Hematopoietic multipotent progenitor cell treated with erythropoietin and hydrocortisone succinate and interleukin-3 and kit ligand, for 15 days (in vitro differentiated cells): ENCODE data around the gene FGF8.

Source experiments
- DNase-seq: peaks from one replicate; pipeline ENCODE4 v3.0.0-alpha.2; 2015; ENCODE audit warnings: low spot score

FGF8 gene

DNA sequence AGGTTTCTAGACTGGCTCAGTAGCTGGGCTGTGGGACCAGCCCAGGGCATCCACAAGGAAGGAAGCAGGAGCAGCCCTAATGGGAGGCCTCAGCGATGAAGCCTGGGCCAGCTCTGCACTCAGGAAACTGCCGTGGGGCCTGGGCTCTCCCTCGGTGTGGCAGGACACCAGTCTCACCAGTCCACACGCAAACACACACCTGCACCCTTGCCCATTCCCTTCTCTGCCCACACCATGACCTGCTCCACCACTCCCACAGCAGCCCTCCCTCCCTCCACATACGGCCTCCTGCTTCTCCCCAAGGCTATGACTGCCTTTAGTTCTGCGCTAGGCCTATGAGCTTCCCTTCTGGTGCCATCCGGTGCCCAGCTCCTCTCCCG, 7.1 kb downstream of the FGF8 start:
- no peak for DNase-seq

- DNase-seq: no peak
These were observed 7.7 kb downstream of the FGF8 start for GRCh38 chr10:101767966-101768790.

- DNase-seq: no peak
These were observed 8.3 kb downstream of the FGF8 start for GRCh38 chr10:101767600-101767945.

DNA sequence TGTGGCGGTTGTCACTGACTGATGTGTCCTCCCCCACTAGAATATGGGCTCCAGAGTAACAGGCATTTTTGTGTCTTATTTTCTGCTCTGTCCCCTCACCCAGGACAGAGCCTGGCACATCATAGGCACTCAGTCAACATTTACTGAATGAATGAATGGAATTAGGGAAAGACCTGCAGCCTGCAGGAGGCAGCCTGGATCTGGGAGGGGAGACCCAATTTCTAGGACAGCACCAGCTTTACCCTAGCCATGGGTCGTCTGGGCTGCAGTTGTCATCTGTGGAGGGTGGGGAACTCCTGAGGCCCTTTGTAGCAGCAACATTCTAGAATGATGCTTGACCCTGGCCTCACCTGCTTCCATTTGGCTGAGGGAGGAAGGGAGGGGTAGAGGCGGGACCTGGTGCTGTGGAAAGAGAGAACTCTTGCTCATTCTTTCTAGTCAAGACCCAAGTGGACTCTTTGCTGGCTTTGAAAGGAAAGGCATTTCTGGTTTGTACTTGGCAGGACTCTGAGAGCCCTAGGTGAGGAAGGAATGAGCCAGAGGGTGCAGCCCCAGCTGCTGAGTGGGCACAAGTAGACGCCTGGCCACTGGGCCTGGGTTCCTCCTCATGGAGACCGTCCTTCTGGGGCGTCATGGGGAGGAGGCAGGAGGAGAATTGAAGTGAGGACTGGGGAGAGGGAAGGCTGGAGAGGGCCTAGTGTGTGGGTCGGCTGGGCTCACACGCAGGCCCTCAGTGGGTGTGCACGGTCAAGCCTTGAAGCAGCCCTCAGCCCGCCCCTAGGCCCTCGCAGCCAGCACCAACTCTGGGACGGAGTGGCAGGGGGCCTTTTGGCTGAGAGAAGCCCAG, 8.9 kb downstream of the FGF8 start:
- DNase-seq: no peak

DNA sequence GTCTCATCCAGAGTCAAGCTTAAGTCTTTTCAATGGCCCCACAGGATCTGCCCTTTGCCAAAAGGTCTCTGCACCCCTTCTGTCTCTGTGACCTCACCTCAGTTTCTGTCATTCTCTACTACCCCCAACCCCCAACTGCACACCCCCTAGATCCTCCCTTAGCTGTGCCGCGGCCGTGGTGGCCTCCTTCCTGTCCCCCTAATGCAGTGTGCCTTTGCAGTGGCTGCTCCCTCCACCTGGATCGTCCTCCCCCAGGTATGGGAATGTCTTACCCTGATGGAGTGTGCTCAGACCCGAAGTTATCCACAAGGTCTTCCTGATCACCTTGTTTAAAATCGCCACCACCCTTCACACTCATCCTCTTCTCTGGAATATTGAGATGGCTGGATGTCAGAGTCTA, 9.6 kb downstream of the FGF8 start:
- no peak for DNase-seq

DNA sequence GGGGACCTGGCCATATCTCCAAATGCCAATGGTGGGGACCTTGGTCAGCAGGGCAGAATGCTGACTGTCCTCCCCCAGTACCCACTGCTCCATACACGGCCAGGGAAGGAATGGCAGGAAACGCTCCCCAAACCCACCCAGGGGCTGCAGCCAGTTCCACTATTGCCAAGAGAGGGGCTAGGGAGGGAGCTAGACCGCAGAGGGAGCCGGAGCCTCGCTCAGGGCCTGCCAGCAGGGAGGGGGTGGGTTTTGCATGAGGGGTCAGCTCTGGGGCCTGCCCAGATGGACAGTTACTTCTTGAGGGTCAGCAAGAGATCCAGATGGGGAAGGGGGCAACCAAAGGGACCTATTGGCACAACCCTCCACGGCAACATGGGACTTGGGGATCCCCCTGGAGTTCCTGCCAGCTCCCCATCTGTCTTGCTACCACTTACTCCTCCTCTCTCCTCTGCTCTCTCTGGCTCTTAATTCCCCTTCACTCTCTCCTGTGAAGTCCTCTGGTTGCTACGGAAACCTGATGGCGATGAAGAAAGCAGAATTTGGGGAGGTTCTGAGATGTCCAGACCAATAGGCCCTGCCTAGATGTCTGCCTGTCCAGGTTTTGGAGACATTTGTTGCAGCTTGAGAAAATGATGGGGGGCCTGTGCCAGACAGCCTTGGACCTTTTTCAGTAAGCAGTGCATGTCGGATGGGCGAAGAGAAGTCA, 12.6 kb downstream of the FGF8 start:
- DNase-seq: no peak

DNA sequence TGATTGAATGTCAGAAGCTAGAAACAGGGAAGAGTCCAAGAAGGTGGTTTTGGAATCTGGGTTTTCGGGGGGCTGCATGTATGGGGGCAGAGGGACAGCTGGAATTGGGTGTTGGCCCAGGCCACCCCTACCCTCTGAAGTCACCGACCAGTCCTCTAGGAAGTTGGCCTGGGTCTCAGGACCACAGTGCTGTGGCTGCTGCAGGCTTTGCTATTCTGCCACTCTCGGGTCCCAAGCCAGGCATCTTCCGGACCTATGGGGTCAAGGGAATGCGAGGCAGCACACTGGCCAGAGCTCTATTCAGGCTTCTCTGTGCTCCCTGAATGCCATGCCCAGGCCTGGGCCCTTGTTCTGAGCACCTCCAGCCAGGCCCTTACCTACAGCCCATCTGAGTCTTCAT, 13.2 kb downstream of the FGF8 start:
- DNase-seq: no peak

- DNase-seq: no peak
These were observed 14.7 kb downstream of the FGF8 start for GRCh38 chr10:101761226-101761625.

GRCh38 chr10:101760510-101760909, 15.4 kb downstream of the FGF8 start:
- DNase-seq: no peak

- no peak for DNase-seq
These were observed 16.3 kb downstream of the FGF8 start for GRCh38 chr10:101759309-101760247.

DNA sequence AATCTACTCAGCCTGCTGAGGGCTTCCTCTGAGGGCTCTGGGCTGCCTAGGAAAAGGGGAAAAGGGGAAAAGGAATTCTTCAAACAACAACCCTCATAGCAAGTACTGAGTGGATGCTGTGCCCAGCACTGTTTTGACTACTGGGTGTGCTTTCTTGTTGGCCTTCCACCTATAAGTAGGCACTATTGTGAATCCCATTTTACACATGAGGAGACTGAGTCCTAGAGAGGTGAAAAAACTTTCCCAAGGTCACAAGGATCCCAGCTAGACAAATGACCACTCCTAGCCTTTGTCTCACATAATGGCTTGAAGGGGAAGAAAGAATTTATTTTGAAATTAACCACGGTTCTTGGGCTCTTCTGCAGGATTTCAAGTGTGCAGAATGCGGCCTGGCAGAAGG, 17.1 kb downstream of the FGF8 start:
- no peak for DNase-seq

GRCh38 chr10:101752241-101752640, 23.7 kb downstream of the FGF8 start:
- no peak for DNase-seq

DNA sequence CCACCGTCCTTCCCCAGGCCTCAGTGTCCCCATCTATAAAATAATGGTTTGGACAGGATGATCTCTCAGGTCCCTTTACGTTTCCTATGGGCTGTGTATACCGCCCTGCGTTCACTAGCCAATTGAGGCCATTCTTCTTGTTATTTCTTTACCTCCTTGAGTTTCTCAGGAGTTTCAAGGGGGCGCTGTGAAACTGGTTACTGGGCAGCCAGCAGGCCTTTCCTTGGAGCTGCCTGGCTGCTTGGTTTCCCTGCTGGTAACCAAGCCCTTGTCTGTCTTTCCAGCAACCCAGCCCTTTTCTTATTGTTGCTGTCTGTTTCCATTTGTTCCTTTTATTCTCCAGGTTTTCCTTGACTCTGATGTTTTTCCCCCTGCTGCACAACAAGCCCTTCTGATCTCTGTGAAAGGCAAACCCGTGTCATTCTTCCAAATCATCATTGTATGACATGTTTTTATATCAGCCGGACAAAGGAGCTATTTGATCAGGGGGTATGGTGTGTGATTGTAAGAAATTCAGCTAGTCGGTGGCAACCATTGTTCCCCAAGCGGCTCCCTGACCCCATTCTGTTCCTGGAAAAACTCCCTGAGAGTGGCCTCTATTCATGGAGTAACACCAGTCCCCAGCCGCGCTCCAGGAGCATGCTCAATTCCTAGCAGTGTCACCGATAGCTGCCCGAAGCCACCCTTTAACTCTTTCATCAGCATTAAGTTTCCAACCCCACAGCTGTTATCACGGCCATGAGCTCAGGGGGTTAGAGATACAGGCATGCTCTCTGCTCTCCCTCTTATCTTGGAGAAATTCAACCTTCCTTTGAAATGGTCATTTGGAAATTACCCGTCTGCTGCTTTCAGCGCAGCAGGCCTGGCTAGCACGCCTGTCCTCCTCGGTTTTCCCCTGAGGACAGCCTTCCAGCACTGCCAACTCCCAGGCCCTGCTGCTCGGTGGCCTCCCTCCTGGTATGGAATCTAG, 26.6 kb downstream of the FGF8 start:
- no peak for DNase-seq

DNA sequence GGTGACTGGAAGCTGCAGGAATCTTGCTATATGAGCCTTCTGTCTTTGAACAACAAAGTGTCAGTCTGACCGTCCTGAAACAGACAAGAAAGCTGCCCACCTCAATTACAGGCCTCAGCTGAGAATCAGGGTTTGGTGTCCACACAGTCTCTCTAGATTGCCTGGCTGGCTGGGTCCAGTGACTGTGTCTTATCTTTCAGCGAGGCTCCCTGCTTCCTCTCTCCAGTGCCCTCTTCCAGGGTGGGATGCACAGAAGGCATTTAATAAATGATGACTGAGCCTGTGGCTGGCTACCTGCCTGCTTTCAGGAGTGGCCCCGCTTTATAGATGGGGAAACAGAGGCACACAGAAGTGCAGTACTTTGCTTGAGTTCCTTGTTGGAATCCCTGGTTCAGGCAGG, 27.4 kb downstream of the FGF8 start:
- no peak for DNase-seq

GRCh38 chr10:101745074-101745696, 30.7 kb downstream of the FGF8 start:
- no peak for DNase-seq

DNA sequence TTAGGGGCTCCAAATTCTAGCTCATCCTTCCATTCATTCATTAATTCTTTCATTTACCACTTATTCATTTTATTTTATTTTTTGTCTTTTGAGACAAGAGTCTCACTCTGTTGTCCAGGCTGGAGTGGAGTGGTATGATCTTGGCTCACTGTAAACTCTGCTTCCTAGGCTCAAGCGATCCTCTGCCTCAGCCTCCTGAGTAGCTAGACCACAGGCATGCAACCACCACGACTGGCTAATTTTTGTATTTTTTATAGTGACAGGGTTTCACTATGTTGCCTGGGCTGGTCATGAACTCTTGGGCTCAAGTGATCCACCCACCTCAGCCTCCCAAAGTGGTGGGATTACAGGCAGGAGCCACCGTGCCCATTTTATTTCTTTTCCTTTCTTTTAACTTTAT, 31.6 kb downstream of the FGF8 start:
- no peak for DNase-seq

DNA sequence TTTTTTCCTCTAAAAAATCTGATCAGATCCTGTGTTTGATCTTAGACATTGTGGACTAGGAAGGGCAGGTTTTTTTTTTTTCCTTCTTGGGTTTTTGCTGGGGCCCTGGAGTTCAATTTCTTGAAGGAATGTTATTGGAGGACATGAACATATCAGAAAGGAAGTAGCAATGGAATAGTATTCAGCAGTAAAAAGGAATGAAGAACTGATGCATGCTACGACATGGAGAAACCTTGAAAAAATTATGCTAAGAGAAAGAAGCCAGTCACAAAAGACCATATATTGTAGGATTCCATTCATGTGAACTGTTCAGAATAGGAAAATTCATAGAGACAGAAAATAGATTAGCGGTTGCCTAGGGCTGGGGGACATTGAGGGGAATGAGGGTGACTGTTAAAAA, 34.0 kb downstream of the FGF8 start:
- DNase-seq: no peak

GRCh38 chr10:101736666-101737065, 39.2 kb downstream of the FGF8 start:
- no peak for DNase-seq

DNA sequence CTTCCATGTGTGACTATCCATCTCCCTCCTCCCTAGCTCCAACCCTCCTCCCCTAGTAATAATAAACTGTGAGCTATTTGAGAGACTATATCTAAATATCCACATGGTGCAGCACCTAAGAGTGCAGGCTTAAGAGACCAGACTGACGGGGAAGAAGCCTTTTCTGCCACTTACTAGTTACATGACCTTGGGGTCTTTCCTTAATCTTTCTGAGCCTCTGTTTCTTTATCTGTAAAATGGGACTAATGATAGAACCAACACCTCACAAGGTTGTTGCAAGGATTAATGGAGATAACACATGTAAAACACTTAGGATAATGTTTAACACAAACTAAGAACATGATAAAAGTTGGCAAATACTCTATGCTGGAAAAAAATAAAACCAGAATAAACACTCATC, 43.8 kb downstream of the FGF8 start:
- DNase-seq: no peak

DNA sequence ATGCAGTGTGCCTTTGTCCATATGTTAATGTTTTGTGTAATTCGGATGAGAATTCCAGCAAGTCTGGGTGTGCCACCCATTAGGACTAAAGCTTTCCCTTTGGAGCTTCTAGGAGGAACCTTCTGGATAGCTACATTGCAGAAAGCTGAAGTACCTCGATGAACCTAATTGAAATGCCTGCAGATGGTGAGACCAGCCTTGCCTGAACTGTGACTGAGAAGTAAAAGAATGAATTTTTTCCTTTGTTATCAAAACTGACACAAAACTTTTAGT, 49.9 kb downstream of the FGF8 start:
- DNase-seq: no peak
